Endothelial cell of umbilical vein (primary cell): ENCODE results near the gene ANKS1B.

ENCODE experiments used
- CTCF ChIP-seq, 2 donors: IDR thresholded peaks; 1 replicate in 1 of 2; 2 replicates in 1 of 2; pipeline ENCODE4 v1.5.1; 2011; ENCODE audit warnings: low read length in 2 of 2, mild to moderate bottlenecking in 2 of 2, moderate library complexity in 2 of 2, control low read depth in 1 of 2, inconsistent platforms in 1 of 2, low read depth in 1 of 2; ENCODE audit not compliant: insufficient read depth in 1 of 2; ENCODE audit errors: extremely low read depth in 1 of 2
- EZH2 ChIP-seq: IDR thresholded peaks from 2 replicates; pipeline ENCODE4 v1.6.1; 2012; ENCODE audit warnings: borderline replicate concordance, low read depth, mild to moderate bottlenecking, moderate library complexity, low read length, inconsistent platforms; ENCODE audit not compliant: severe bottlenecking

GRCh38 chr12:99039367-99040120 lies 945.2 kb downstream of the ANKS1B start:
- TF ChIP-seq EZH2 (no peak), CTCF (IDR thresholded peaks at IDR 0.05; ENCODE audit: extremely low read depth in 1 of 2, insufficient read depth in 1 of 2, low read depth in 1 of 2, low read length in 2 of 2) (no peak)
